ENCODE data around the gene CRLF2.
"Not testable (repeated sequence)": the region's sequence is repeated elsewhere in the genome, so short reads cannot be mapped to it uniquely, and the experiment has no call there.

The CRLF2 gene

GRCh38 chrX:1212532-1212931, at the start of gene CRLF2:
Gene CRLF2 (minus strand): TSS chrX:1212649. CDS start chrX:1212634, 15 bp downstream.
- POLR2A ChIA-PET = no interaction called here
- DNase-seq (ENCODE audit: extremely low spot score) = peak; percentile 58
- CTCF ChIA-PET = no interaction called here
- no peak for TF ChIP-seq CTCF (IDR thresholded peaks at IDR 0.05; ENCODE audit: control extremely low read depth, extremely low read depth, low read depth, missing control alignments)

- POLR2A ChIA-PET; CTCF ChIA-PET; DNase-seq (ENCODE audit: extremely low spot score): not testable (repeated sequence)
Measured at GRCh38 chrX:1261771-1262170, 49.3 kb upstream of the CRLF2 start.

- ChIA-PET CTCF (no interaction called here), POLR2A (no interaction called here)
Measured at GRCh38 chrX:1261285-1261684, 48.8 kb upstream of the CRLF2 start.

GRCh38 chrX:1252861-1253260, 40.4 kb upstream of the CRLF2 start:
- TF ChIP-seq CTCF (IDR thresholded peaks at IDR 0.05; ENCODE audit: control extremely low read depth, extremely low read depth, low read depth, missing control alignments) = no peak
- CTCF ChIA-PET = no interaction called here
- DNase-seq (ENCODE audit: extremely low spot score) = no peak
- POLR2A ChIA-PET = no interaction called here

More at GRCh38 chrX:1261285-1261684, 48.8 kb upstream of the CRLF2 start:
- no peak for TF ChIP-seq CTCF (IDR thresholded peaks at IDR 0.05; ENCODE audit: control extremely low read depth, extremely low read depth, low read depth, missing control alignments)
- no peak for DNase-seq (ENCODE audit: extremely low spot score)

GRCh38 chrX:1249101-1249887, 36.8 kb upstream of the CRLF2 start:
- no peak for TF ChIP-seq CTCF (IDR thresholded peaks at IDR 0.05; ENCODE audit: control extremely low read depth, extremely low read depth, low read depth, missing control alignments)
- CTCF ChIA-PET = no interaction called here
- POLR2A ChIA-PET = no interaction called here
- DNase-seq (ENCODE audit: extremely low spot score) = peak; percentile 23

- no peak for TF ChIP-seq CTCF (IDR thresholded peaks at IDR 0.05; ENCODE audit: control extremely low read depth, extremely low read depth, low read depth, missing control alignments)
- CTCF ChIA-PET = no interaction called here
- DNase-seq (ENCODE audit: extremely low spot score) = peak; percentile 54
- POLR2A ChIA-PET = no interaction called here
Measured at GRCh38 chrX:1248331-1249061, 36.0 kb upstream of the CRLF2 start.

GRCh38 chrX:1246816-1247215, 34.4 kb upstream of the CRLF2 start:
- peak; percentile 95 for TF ChIP-seq CTCF (IDR thresholded peaks at IDR 0.05; ENCODE audit: control extremely low read depth, extremely low read depth, low read depth, missing control alignments)
- CTCF ChIA-PET = no interaction called here
- POLR2A ChIA-PET = no interaction called here

More at GRCh38 chrX:1246816-1247215, 34.4 kb upstream of the CRLF2 start:
- DNase-seq (ENCODE audit: extremely low spot score) = peak; percentile 77
